PFSK-1 (cell line): ENCODE data around the gene SIGLEC11.

Experiments
- FOXP2 ChIP-seq: optimal IDR thresholded peaks from 2 replicates; pipeline ENCODE3; 2011; ENCODE audit warnings: borderline replicate concordance, control low read depth, inconsistent platforms; ENCODE audit not compliant: insufficient read depth; ENCODE audit errors: extremely low read length, extremely low read depth
- POLR2AphosphoS5 ChIP-seq: IDR thresholded peaks from 2 replicates; pipeline ENCODE4 v1.6.1; 2012; ENCODE audit warnings: low read depth, mild to moderate bottlenecking, control low read depth, low read length, moderate library complexity

GRCh38 chr19:50003254-50003788, 42.3 kb upstream of the SIGLEC11 start:
- TF ChIP-seq POLR2AphosphoS5 (no peak), FOXP2 (no peak)
